Neural crest cell (in vitro differentiated cells): ENCODE measurements around the gene TMEM37. TPM values are rescaled to one million over a fixed set of nuclear protein-coding genes. Genes with fewer than 3 reads are reported as not detected.

ENCODE experiments used
- DNase-seq: peaks from one replicate; pipeline ENCODE4 v3.0.0; 2021; ENCODE audit warnings: low read depth, mixed read lengths, low spot score
- H3K27ac Mint-ChIP-seq: one replicate; pipeline ENCODE4 v1.8.0; 2021; ENCODE audit warnings: mild to moderate bottlenecking, mixed read lengths; ENCODE audit not compliant: unreplicated experiment
- H3K27me3 Mint-ChIP-seq: 2 replicates; pipeline ENCODE4 v1.8.0; 2021; ENCODE audit warnings: low read depth, mild to moderate bottlenecking, mixed read lengths
- H3K36me3 Mint-ChIP-seq: 2 replicates; pipeline ENCODE4 v1.8.0; 2021; ENCODE audit warnings: low read depth, mild to moderate bottlenecking, mixed read lengths
- H3K4me1 Mint-ChIP-seq: 2 replicates; pipeline ENCODE4 v1.8.0; 2021; ENCODE audit warnings: mixed read lengths
- H3K4me3 Mint-ChIP-seq: one replicate; pipeline ENCODE4 v1.8.0; 2021; ENCODE audit warnings: mild to moderate bottlenecking, mixed read lengths
- H3K9me3 Mint-ChIP-seq: 2 replicates; pipeline ENCODE4 v1.8.0; 2021; ENCODE audit warnings: mixed read lengths
- total RNA-seq: library from RNA; stranded (reverse); gene quantifications from 2 replicates; pipeline ENCODE4 v1.2.1, GENCODE V29; 2021
- TF ChIP-seq, protein P1 (sequence below): fragments of 200-600 bp; sonication (generic); conservative IDR thresholded peaks from 2 replicates; pipeline ENCODE4 v1.5.0; 2021; ENCODE audit warnings: antibody characterized with exemption, mild to moderate bottlenecking

Gene TMEM37
- total RNA-seq, 1 donor from 2014 or later, result 5.3 TPM

DNA sequence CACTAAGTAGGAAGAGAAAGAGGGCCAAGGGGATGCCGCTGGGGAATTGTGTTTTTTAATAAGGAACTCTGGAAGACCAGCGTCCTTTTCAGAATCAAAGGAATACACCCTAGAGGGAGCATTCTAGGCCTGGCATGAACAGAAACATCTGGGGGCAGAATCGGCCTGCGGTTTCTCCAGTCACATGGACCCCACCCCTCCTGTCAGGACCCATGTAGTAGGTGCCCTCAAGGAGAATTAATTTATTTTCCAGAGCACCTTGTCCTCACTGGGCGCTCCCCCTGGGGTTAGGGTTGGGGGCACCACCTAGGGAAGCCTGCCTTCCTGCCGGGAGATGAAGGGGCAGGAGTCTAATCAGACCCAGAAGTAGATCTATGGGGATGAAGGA, 44.2 kb downstream of the TMEM37 start:
- Mint-ChIP-seq H3K9me3 (no peaks in the 10 kb centered on the region), H3K27me3 (no peaks in the 10 kb centered on the region), H3K27ac (peak overlapping the region; percentile 50), H3K4me3 (no peak overlapping the region), H3K36me3 (no peaks in the 10 kb centered on the region), H3K4me1 (peaks cover 11% of the 10 kb centered on the region)
- no peak for DNase-seq
- TF ChIP-seq, protein P1, sequence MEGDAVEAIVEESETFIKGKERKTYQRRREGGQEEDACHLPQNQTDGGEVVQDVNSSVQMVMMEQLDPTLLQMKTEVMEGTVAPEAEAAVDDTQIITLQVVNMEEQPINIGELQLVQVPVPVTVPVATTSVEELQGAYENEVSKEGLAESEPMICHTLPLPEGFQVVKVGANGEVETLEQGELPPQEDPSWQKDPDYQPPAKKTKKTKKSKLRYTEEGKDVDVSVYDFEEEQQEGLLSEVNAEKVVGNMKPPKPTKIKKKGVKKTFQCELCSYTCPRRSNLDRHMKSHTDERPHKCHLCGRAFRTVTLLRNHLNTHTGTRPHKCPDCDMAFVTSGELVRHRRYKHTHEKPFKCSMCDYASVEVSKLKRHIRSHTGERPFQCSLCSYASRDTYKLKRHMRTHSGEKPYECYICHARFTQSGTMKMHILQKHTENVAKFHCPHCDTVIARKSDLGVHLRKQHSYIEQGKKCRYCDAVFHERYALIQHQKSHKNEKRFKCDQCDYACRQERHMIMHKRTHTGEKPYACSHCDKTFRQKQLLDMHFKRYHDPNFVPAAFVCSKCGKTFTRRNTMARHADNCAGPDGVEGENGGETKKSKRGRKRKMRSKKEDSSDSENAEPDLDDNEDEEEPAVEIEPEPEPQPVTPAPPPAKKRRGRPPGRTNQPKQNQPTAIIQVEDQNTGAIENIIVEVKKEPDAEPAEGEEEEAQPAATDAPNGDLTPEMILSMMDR, result no peak

- Mint-ChIP-seq H3K4me1 (peaks cover 11% of the 10 kb centered on the region), H3K27ac (peak overlapping the region; percentile 50), H3K36me3 (no peaks in the 10 kb centered on the region), H3K9me3 (no peaks in the 10 kb centered on the region), H3K4me3 (no peak overlapping the region), H3K27me3 (no peaks in the 10 kb centered on the region)
- TF ChIP-seq, protein P1, result peak; percentile 99
- DNase-seq, result peak; percentile 59
Measured at GRCh38 chr2:119476301-119477112, 44.9 kb downstream of the TMEM37 start.

GRCh38 chr2:119477113-119477505, 45.5 kb downstream of the TMEM37 start:
- H3K9me3 Mint-ChIP-seq, result no peaks in the 10 kb centered on the region
- H3K4me3 Mint-ChIP-seq, result no peak overlapping the region
- TF ChIP-seq, protein P1, result no peak
- H3K36me3 Mint-ChIP-seq, result no peaks in the 10 kb centered on the region
- no peak overlapping the region for H3K27ac Mint-ChIP-seq
- DNase-seq, result no peak
- no peaks in the 10 kb centered on the region for H3K27me3 Mint-ChIP-seq
- peaks cover 11% of the 10 kb centered on the region for H3K4me1 Mint-ChIP-seq

DNA sequence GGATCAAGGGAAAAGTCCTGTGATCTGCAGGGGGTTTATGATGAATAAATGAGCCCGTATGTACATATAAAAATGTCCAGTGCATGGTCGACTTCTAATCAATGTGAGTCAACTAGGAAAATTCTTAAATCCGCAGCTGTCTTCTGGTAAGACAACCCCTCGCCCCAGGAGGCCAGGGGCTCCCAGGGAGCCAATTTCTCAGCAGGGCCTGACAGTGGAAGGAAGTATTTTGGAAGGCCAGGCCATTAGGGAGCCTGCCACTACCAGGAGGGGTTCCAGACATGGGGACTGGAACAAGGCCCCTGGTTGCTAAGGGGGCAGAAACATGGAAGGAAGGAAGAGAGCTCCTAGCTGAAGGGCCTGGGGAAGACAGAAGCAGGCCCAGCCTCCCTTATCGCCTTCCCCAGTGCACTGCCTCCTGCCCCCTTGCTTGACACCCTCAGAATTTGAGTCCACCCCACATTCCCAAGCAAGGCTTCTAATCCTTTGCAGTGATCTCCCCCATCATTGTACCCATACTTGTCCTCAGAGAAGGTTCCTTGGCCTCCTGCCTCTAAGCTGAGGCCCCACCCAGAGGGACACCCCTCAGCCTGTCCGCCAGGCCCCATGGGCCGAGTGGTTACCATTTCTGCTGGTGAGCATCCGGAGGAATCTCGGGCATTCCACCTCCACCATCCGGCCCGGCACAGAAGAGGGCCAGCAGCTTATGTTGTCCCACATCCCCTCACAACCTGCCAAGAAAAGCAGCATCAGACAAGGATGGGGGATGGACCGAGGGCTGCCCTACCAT, 46.7 kb downstream of the TMEM37 start:
- peak overlapping the region; percentile 67 for H3K27ac Mint-ChIP-seq
- no peaks in the 10 kb centered on the region for H3K27me3 Mint-ChIP-seq
- H3K4me3 Mint-ChIP-seq, result no peak overlapping the region

DNA sequence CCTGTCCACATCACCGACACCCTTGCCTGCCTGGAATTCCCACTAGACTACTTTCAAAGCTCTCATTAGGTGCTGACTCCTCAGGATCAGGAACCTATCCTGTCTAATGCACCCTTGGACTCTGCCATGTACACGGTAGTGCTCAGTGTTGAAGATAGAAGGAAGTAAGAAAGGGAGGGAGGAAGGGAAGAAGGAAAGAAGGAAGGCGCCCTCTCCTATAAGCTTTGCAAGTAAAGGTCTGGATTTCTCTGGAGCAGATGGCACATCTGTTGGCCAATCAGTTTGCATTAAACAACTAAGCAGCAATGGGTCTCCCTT, 47.3 kb downstream of the TMEM37 start:
- H3K27me3 Mint-ChIP-seq, result no peaks in the 10 kb centered on the region
- peak overlapping the region; percentile 67 for H3K27ac Mint-ChIP-seq
- no peaks in the 10 kb centered on the region for H3K36me3 Mint-ChIP-seq
- no peak for DNase-seq
- H3K4me3 Mint-ChIP-seq, result no peak overlapping the region
- TF ChIP-seq, protein P1, result no peak
- H3K4me1 Mint-ChIP-seq, result peaks cover 11% of the 10 kb centered on the region
- H3K9me3 Mint-ChIP-seq, result no peaks in the 10 kb centered on the region

More for the DNA sequence above, 46.7 kb downstream of the TMEM37 start:
- no peaks in the 10 kb centered on the region for H3K9me3 Mint-ChIP-seq
- TF ChIP-seq, protein P1, result no peak
- H3K36me3 Mint-ChIP-seq, result no peaks in the 10 kb centered on the region
- peaks cover 11% of the 10 kb centered on the region for H3K4me1 Mint-ChIP-seq
- no peak for DNase-seq
